PC-3 (cell line): Measurements from ENCODE around the gene WWC2.
"Not testable (repeated sequence)": the region's sequence is repeated elsewhere in the genome, so short reads cannot be mapped to it uniquely, and the experiment has no call there.

ENCODE experiments used
- CTCF ChIP-seq: fragments of 300-600 bp; sonication (generic); conservative IDR thresholded peaks from 2 replicates; pipeline ENCODE4 v1.5.1; 2017; ENCODE audit warnings: antibody characterized with exemption, low read depth, mild to moderate bottlenecking, low read length
- EZH2 ChIP-seq: fragments of 300-600 bp; sonication (generic); IDR thresholded peaks from one replicate; pipeline ENCODE4 v1.6.1; 2017; ENCODE audit warnings: antibody characterized with exemption, mild to moderate bottlenecking, low read length; ENCODE audit not compliant: unreplicated experiment

GRCh38 chr4:183150664-183151063, 51.6 kb downstream of the WWC2 start:
- TF ChIP-seq CTCF, EZH2: not testable (repeated sequence)
